ENCODE data around the gene PEX11G.

The PEX11G gene

DNA sequence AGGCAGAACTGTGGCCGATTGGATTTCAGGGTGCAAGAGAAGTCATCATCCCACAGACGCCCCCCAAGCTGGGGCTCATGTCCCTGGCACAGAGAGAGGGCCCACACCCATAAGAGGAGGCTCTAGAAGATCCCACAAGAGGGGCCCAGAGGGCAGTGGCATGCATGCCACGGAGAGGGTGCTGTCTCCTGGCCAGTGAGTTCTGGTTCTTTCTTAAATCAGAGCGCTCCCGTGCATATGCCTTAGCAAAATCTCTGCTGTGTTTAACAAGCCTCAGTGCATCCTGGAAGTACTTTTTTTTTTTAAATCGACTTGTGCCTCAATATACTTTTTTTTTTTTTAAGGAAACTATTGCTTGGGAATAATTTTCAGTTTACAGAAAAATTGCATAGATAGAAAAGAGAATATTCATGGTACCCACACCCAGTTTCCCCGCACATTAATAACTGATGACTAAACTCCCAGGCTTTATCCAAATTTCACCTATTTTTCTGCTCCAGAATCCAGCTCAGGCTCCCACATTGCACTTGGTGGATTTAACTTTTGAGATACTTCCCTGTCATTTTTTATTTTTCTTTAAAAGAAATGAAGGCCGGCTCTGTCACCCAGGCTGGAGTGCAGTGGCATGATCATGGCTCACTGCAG is 59.1 kb downstream of the PEX11G start:
- no peaks in the 10 kb centered on the region for H3K9me3 ChIP-seq (ENCODE audit: control insufficient read depth, low read length)
- no peak overlapping the region for H3K4me3 ChIP-seq (ENCODE audit: low read depth, low read length)
- TF ChIP-seq, protein P1, sequence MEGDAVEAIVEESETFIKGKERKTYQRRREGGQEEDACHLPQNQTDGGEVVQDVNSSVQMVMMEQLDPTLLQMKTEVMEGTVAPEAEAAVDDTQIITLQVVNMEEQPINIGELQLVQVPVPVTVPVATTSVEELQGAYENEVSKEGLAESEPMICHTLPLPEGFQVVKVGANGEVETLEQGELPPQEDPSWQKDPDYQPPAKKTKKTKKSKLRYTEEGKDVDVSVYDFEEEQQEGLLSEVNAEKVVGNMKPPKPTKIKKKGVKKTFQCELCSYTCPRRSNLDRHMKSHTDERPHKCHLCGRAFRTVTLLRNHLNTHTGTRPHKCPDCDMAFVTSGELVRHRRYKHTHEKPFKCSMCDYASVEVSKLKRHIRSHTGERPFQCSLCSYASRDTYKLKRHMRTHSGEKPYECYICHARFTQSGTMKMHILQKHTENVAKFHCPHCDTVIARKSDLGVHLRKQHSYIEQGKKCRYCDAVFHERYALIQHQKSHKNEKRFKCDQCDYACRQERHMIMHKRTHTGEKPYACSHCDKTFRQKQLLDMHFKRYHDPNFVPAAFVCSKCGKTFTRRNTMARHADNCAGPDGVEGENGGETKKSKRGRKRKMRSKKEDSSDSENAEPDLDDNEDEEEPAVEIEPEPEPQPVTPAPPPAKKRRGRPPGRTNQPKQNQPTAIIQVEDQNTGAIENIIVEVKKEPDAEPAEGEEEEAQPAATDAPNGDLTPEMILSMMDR (IDR thresholded peaks at IDR 0.05): no peak
- H3K9ac ChIP-seq: no peak overlapping the region
- H3K4me2 ChIP-seq (ENCODE audit: low read length): no peak overlapping the region
- no peaks in the 10 kb centered on the region for H3K27me3 ChIP-seq (ENCODE audit: control insufficient read depth, insufficient read depth, low read length)
- no peak overlapping the region for H3K27ac ChIP-seq
- H2AFZ ChIP-seq: no peak overlapping the region
- H3K79me2 ChIP-seq: peaks cover 21% of the 10 kb centered on the region
- no peaks in the 10 kb centered on the region for H3K4me1 ChIP-seq
- no peaks in the 10 kb centered on the region for H3K36me3 ChIP-seq (ENCODE audit: control insufficient read depth, insufficient read depth, low read length)

DNA sequence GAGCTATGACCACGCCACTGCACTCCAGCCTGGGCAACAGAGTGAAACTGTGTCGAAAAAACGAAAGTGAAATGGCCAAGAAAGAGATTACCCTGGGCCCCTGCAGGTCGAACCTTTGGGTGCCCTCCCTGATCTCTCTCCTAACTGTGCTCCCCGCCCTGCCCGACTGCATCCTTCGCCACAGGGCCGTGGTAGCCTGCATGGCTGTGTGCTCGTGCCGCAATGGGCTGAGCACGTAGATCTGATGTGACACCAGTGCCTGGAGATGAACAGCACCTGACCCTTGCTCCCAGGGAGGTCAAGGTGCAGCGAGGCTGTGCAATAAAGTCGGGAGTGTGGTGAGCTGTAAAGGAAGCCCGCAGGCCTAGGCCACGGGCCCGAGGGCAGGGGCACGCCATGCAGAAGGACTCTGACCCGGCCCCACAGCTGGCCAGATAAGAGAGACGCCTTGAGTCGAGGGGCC is 60.2 kb downstream of the PEX11G start:
- H3K27me3 ChIP-seq (ENCODE audit: control insufficient read depth, insufficient read depth, low read length): no peaks in the 10 kb centered on the region
- H3K79me2 ChIP-seq: peaks cover 25% of the 10 kb centered on the region
- H3K9ac ChIP-seq: no peak overlapping the region
- H3K36me3 ChIP-seq (ENCODE audit: control insufficient read depth, insufficient read depth, low read length): no peaks in the 10 kb centered on the region
- H3K4me3 ChIP-seq (ENCODE audit: low read depth, low read length): no peak overlapping the region
- H3K4me2 ChIP-seq (ENCODE audit: low read length): no peak overlapping the region
- H3K4me1 ChIP-seq: no peaks in the 10 kb centered on the region
- H2AFZ ChIP-seq: no peak overlapping the region
- H3K9me3 ChIP-seq (ENCODE audit: control insufficient read depth, low read length): no peaks in the 10 kb centered on the region
- no peak overlapping the region for H3K27ac ChIP-seq
- TF ChIP-seq, protein P1 (IDR thresholded peaks at IDR 0.05): no peak

DNA sequence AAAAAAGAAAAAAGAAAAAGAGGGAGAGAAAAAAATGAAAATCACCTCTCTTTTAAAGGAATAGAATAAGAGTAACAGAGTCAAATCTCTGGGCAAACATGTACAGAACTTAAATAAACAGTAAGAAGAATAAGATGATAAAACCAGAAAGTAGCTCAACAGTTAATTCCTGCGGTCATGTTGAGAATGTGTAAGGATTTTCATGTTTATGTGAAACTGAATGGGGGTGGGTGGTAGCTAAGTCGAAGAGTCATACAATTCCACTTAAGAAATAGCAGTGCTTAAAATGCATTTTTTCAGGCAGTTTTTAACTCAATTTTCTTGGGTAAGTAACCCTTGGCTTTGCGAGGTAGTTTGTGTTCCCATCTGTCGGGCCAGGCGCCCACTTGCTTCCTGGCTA is 60.9 kb downstream of the PEX11G start:
- H3K4me2 ChIP-seq (ENCODE audit: low read length): no peak overlapping the region
- no peak overlapping the region for H3K4me3 ChIP-seq (ENCODE audit: low read depth, low read length)
- H3K27ac ChIP-seq: no peak overlapping the region
- H3K9ac ChIP-seq: no peak overlapping the region
- H2AFZ ChIP-seq: no peak overlapping the region
- no peaks in the 10 kb centered on the region for H3K4me1 ChIP-seq
- no peaks in the 10 kb centered on the region for H3K27me3 ChIP-seq (ENCODE audit: control insufficient read depth, insufficient read depth, low read length)
- H3K79me2 ChIP-seq: peaks cover 25% of the 10 kb centered on the region
- H3K9me3 ChIP-seq (ENCODE audit: control insufficient read depth, low read length): no peaks in the 10 kb centered on the region
- TF ChIP-seq, protein P1 (IDR thresholded peaks at IDR 0.05): no peak
- H3K36me3 ChIP-seq (ENCODE audit: control insufficient read depth, insufficient read depth, low read length): no peaks in the 10 kb centered on the region

DNA sequence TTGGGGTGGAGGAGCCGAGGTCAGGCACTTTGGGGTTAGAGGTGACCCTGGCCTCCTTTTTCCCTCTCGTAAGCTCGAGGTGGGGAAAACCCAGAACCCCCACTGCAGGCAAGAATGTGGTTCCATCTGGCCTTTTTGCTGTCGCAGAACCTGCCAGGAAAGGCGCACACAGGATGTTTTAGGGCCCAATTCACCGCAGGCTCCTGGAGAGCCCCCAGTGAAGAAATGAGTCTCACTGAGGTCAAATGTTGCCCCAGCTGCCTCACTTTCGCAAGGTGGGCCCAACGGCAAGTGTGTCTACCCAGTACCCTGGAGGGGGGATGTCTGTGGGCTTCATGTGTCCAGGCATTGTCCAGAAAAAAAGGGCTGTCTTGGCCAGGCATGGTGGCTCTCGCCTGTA is 61.8 kb downstream of the PEX11G start:
- no peaks in the 10 kb centered on the region for H3K36me3 ChIP-seq (ENCODE audit: control insufficient read depth, insufficient read depth, low read length)
- H3K4me2 ChIP-seq (ENCODE audit: low read length): no peak overlapping the region
- H3K9ac ChIP-seq: no peak overlapping the region
- H3K27me3 ChIP-seq (ENCODE audit: control insufficient read depth, insufficient read depth, low read length): no peaks in the 10 kb centered on the region
- H3K9me3 ChIP-seq (ENCODE audit: control insufficient read depth, low read length): no peaks in the 10 kb centered on the region
- H3K27ac ChIP-seq: no peak overlapping the region
- no peak overlapping the region for H3K4me3 ChIP-seq (ENCODE audit: low read depth, low read length)
- H3K4me1 ChIP-seq: no peaks in the 10 kb centered on the region
- no peak overlapping the region for H2AFZ ChIP-seq
- H3K79me2 ChIP-seq: peaks cover 29% of the 10 kb centered on the region
- TF ChIP-seq, protein P1 (IDR thresholded peaks at IDR 0.05): no peak
